GM19324 (cell line): ENCODE measurements around the gene SERP2.

Source experiments
- ATAC-seq: cut with Tn5 transposase; IDR thresholded peaks from one replicate; pipeline ENCODE4 v1.9.1; 2021; ENCODE audit warnings: mild to moderate bottlenecking, moderate library complexity; ENCODE audit not compliant: unreplicated experiment, low FRiP score

The SERP2 gene

DNA sequence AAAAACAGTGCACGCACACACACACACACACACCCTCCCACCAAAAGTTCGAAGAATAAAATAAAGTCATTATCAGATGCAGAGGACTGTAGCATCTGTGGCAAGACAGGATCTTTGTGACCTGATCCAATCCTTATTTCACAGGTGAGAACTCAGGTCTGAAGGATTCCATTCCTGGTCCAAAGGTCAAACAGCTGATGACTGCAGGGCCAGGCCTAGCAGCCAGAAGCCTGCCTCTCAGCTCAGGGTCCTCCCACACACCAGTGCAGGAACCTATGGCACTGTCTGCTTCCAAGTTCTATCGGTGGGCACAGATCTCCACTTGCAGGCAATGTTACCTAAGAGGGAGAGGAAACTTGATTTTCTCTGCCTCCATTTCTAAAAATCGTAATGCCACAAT, 57.5 kb downstream of the SERP2 start:
- ATAC-seq: no peak

DNA sequence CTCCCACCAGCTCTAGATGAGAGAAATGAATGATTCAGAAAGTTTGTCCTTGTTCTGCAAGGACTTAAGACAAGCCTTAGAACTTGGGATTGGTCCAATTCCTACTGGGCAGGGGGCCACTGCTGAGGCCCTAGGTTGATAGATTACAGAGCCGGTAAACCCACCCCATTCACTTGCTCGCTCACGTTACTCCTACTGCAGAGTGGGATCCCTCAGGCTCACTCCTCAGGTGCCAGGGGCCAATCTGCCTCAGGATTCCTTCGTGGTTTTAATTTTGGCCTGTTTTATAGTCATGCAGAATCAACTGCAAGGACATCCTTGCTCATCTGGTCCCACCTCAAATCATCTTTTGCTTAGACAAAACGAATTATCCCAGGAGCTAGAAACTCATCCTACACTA, 59.0 kb downstream of the SERP2 start:
- no peak for ATAC-seq

- no peak for ATAC-seq
Observed at GRCh38 chr13:44433863-44434765, 60.5 kb downstream of the SERP2 start.

DNA sequence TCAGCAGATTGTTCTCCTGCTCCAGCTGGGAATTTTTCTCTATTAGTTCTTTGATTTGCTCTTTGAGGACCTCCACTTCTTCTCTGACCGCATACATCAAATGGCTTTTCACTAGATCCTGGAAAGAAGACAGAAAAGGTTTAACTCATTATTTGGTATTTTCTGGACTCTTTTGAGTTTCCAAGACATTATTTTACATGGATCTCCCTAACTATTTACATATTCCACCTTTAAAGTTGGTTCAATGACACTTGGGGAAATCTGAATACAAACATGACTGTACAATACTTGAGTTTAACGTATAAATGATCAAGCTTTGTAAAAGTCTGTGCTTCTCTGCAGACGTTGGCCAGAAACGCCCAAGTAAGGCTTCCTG, 61.1 kb downstream of the SERP2 start:
- no peak for ATAC-seq

DNA sequence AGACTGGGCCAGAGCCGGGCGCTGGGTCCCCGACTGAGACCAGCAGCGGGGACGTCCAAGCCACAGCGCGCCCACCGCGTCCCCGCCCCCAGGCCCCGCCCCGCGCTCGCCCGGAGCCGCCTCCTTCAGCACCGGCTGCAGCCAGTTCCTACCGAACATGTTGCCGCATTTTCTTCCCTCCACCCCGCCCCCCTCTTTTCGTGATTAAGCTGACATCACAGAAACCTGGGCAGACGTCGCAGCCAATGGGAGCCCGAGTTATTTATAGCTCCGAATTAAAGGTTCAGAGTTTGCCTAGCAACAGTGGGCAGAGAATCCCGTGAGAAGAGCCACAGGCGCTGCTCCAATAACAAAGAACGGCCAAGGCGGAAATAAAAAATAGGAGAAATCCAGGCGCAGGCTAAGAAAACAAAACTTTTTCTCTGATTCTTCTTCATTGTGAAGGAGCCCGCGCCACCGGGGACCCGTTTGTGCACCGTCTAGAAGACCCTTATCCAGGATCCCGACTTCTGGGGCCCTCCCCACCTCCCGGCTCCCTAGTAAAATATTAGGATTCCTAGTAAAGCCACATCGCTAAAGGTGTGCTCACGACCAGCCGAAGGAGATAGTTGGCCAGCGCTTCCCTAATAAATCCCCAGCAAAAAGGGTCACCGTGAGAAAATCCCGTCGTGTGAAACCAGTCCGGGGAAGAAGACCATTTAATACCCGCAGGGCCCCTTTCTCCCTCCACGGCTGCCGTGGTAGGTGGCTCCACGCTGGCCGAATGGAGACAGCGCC, 61.7 kb downstream of the SERP2 start:
- no peak for ATAC-seq

DNA sequence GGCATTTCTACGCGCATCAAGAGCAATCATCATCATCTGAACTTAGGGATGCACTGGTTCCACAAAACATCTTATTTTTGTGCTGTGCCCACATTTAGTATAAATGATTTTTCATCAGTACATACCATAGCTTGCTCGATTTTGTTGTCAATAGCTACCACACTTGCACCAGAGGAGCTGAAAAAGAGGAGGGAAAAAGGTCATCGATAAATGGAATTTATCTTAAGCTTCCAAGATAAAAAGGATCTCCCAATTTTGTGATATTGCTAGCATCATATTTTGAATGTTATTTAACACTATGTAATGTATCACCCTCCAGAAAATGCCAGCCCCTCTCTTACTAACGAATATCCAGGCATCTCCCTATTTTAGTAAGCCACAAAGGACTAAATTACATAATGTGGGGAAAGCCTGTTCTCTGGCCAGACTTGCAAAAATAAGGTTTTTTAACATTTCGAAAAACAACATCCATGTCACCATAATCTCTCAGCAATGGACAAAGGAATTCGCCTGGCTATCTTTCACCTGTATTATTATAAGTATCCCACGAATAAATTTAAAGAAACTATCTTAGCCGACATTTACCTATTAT, 62.4 kb downstream of the SERP2 start:
- no peak for ATAC-seq

- no peak for ATAC-seq
Observed at GRCh38 chr13:44436589-44437337, 63.1 kb downstream of the SERP2 start.

GRCh38 chr13:44437356-44438233, 64.0 kb downstream of the SERP2 start:
- no peak for ATAC-seq

- no peak for ATAC-seq
Observed at GRCh38 chr13:44438234-44438579, 64.6 kb downstream of the SERP2 start.

DNA sequence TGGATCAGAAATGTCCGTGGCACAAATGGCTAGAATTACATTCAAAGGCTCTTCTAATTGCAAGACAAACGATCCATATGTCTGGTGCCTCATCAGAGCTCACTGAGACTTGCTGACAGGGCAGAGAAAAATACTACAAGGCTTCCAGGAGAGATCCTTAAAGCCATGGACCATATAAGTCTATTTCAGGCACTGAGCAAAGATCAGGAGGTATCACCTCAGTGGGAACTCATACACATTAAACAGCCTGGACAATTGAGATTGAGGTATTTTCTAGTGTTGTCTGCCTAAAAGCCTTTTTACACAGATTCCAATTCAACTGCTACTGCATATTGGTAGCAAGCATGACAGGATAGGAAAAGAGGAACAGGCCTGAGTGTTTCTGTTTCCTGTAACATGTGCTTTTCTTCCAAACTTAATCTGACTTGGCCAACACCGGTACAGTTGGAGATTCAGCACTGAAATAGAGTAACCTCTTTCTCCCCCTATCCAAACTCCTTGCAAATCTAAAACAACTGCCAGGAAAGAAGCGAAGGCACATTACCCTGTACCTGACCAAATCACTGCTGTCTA, 65.9 kb downstream of the SERP2 start:
- no peak for ATAC-seq

DNA sequence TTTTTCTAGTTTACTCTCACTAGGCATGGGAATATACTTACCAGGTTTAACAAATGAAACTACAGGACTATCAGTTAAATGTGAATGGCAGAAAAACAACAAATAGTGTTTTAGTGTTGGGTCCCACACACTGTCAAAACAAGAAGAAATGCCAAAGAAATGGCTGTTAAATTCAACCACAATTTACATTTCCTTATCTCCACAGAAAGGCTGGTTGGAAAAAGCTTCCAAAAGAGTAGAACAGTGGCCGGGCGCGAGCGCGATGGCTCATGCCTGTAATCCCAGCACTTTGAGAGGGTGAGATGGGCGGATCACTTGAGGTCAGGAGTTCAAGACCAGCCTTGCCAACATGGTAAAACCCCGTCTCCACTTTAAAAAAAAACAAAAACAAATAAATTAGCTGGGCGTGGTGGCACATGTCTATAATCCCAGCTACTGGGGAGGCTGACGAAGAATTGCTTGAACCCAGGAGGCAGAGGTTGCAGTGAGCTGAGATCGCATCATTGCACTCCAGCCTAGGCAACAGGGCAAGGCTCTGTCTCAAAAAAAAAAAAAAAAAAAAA, 66.5 kb downstream of the SERP2 start:
- no peak for ATAC-seq
